Mesendoderm (in vitro differentiated cells): ENCODE data around the gene MPDU1.

Experiments
- DNase-seq: peaks from one replicate; pipeline ENCODE4 v3.0.0; 2013
- H2AK5ac ChIP-seq: 2 replicates; pipeline ENCODE4 v1.6.1; 2013; ENCODE audit warnings: low read length, inconsistent platforms
- H2BK120ac ChIP-seq: 2 replicates; pipeline ENCODE4 v1.6.1; 2013; ENCODE audit warnings: low read depth, mild to moderate bottlenecking, low read length, moderate library complexity, mixed read lengths
- H2BK15ac ChIP-seq: replicated peaks from 2 replicates; pipeline ENCODE4 v1.6.1; 2013; ENCODE audit warnings: low read depth, mild to moderate bottlenecking, moderate library complexity
- H2BK5ac ChIP-seq: 2 replicates; pipeline ENCODE4 v1.6.1; 2013; ENCODE audit warnings: low read length, inconsistent platforms
- H3K18ac ChIP-seq: 2 replicates; pipeline ENCODE4 v1.6.1; 2013; ENCODE audit warnings: mild to moderate bottlenecking, low read length, mixed read lengths
- H3K23ac ChIP-seq: one replicate; pipeline ENCODE4 v1.6.1; 2013; ENCODE audit warnings: low read length
- H3K27ac ChIP-seq: 2 replicates; pipeline ENCODE4 v1.5.1; 2013; ENCODE audit warnings: low read depth, mild to moderate bottlenecking, inconsistent platforms, low read length, moderate library complexity
- H3K27me3 ChIP-seq: 2 replicates; pipeline ENCODE4 v1.6.1; 2013; ENCODE audit warnings: low read length, control low read depth, mild to moderate bottlenecking, inconsistent platforms; ENCODE audit not compliant: insufficient read depth, poor library complexity
- H3K36me3 ChIP-seq: 2 replicates; pipeline ENCODE4 v1.6.1; 2013; ENCODE audit warnings: low read length, inconsistent platforms; ENCODE audit not compliant: control insufficient read depth, insufficient read depth
- H3K4ac ChIP-seq: one replicate; pipeline ENCODE4 v1.6.1; 2013; ENCODE audit warnings: low read depth, mild to moderate bottlenecking, low read length, moderate library complexity
- H3K4me1 ChIP-seq: 2 replicates; pipeline ENCODE4 v1.6.1; 2013; ENCODE audit warnings: low read depth, low read length, inconsistent platforms; ENCODE audit not compliant: control insufficient read depth
- H3K4me2 ChIP-seq: 2 replicates; pipeline ENCODE4 v1.6.1; 2013; ENCODE audit warnings: low read length
- H3K4me3 ChIP-seq: 2 replicates; pipeline ENCODE4 v1.5.1; 2013; ENCODE audit warnings: mild to moderate bottlenecking, low read length
- H3K56ac ChIP-seq: one replicate; pipeline ENCODE4 v1.6.1; 2013; ENCODE audit warnings: low read length
- H3K79me1 ChIP-seq: 2 replicates; pipeline ENCODE4 v1.6.1; 2013; ENCODE audit warnings: low read length, inconsistent platforms
- H3K79me2 ChIP-seq: 2 replicates; pipeline ENCODE4 v1.6.1; 2013; ENCODE audit warnings: mild to moderate bottlenecking, low read length; ENCODE audit not compliant: control insufficient read depth, insufficient read depth
- H3K9ac ChIP-seq: 2 replicates; pipeline ENCODE4 v1.6.1; 2013; ENCODE audit warnings: low read length, inconsistent platforms
- H4K5ac ChIP-seq: one replicate; pipeline ENCODE4 v1.6.1; 2013; ENCODE audit warnings: low read length
- H4K8ac ChIP-seq: one replicate; pipeline ENCODE4 v1.6.1; 2013; ENCODE audit warnings: low read depth, mild to moderate bottlenecking, control low read depth, low read length, moderate library complexity
- WGBS: extraction: QIAGEN DNeasy Blood & Tissue Kit; methylation state at CpG from one replicate; pipeline ENCODE4 v1.1.7; 2013; ENCODE audit warnings: low lambda C conversion rate, missing lambda C conversion rate; ENCODE audit not compliant: insufficient coverage; ENCODE audit errors: extremely low coverage; 5-methylcytosine and 5-hydroxymethylcytosine counted together

MPDU1 gene

GRCh38 chr17:7558544-7559319 lies 24.9 kb upstream of the MPDU1 start, which contains the start of gene TNFSF13:
Gene TNFSF13 (plus strand): TSS chr17:7558750. CDS start chr17:7559040, 290 bp downstream.
- no peak within 1 kb of the TSS for H2AK5ac ChIP-seq
- H4K8ac ChIP-seq: no peak within 1 kb of the TSS
- H2BK120ac ChIP-seq: no peak within 1 kb of the TSS
- peaks cover 7% of the 10 kb centered on the region for H3K4me1 ChIP-seq
- H2BK15ac ChIP-seq: no peak within 1 kb of the TSS
- H3K36me3 ChIP-seq: no peaks in the 10 kb centered on the region
- H3K9ac ChIP-seq: peak within 1 kb of the TSS; percentile 25
- H3K79me2 ChIP-seq: peaks cover 14% of the 10 kb centered on the region
- H3K18ac ChIP-seq: no peak within 1 kb of the TSS
- no CpG with 5 or more reads among the region's 16 CpGs for WGBS
- peak within 1 kb of the TSS; percentile 73 for H3K56ac ChIP-seq
- H2BK5ac ChIP-seq: no peak within 1 kb of the TSS
- H3K4me3 ChIP-seq: no peak within 1 kb of the TSS
- no peak within 1 kb of the TSS for H3K4me2 ChIP-seq
- no peak for DNase-seq
- no peak within 1 kb of the TSS for H3K27ac ChIP-seq
- H3K27me3 ChIP-seq: no peaks in the 10 kb centered on the region
- H4K5ac ChIP-seq: no peak within 1 kb of the TSS
- no peak within 1 kb of the TSS for H3K23ac ChIP-seq
- H3K4ac ChIP-seq: no peak within 1 kb of the TSS
- H3K79me1 ChIP-seq: peaks cover 7% of the 10 kb centered on the region

GRCh38 chr17:7559320-7560171 lies 24.1 kb upstream of the MPDU1 start:
- Histone ChIP-seq H3K4ac (no peak overlapping the region), H2BK15ac (no peak overlapping the region), H2BK120ac (no peak overlapping the region), H3K4me2 (no peak overlapping the region), H3K4me1 (peaks cover 7% of the 10 kb centered on the region), H3K79me1 (peaks cover 14% of the 10 kb centered on the region), H3K23ac (no peak overlapping the region), H3K36me3 (peaks cover 3% of the 10 kb centered on the region), H3K27ac (no peak overlapping the region), H3K79me2 (peaks cover 20% of the 10 kb centered on the region), H2BK5ac (no peak overlapping the region), H3K56ac (peak overlapping the region; percentile 19), H3K9ac (peak overlapping the region; percentile 20), H2AK5ac (no peak overlapping the region), H4K5ac (no peak overlapping the region), H3K18ac (no peak overlapping the region), H3K27me3 (no peaks in the 10 kb centered on the region), H3K4me3 (no peak overlapping the region), H4K8ac (no peak overlapping the region)
- no CpG with 5 or more reads among the region's 18 CpGs for WGBS
- DNase-seq: no peak

- H3K9ac ChIP-seq: peak overlapping the region; percentile 75
- H4K5ac ChIP-seq: no peak overlapping the region
- H3K18ac ChIP-seq: peak overlapping the region; percentile 62
- H3K79me1 ChIP-seq: peaks cover 21% of the 10 kb centered on the region
- H2BK5ac ChIP-seq: peak overlapping the region; percentile 27
- no peak overlapping the region for H3K4me3 ChIP-seq
- H2AK5ac ChIP-seq: no peak overlapping the region
- H3K36me3 ChIP-seq: peaks cover 10% of the 10 kb centered on the region
- peak overlapping the region; percentile 81 for H3K4me2 ChIP-seq
- H2BK15ac ChIP-seq: no peak overlapping the region
- H3K4me1 ChIP-seq: peaks cover 7% of the 10 kb centered on the region
- H3K79me2 ChIP-seq: peaks cover 27% of the 10 kb centered on the region
- no peak overlapping the region for H2BK120ac ChIP-seq
- peak overlapping the region; percentile 29 for H3K27ac ChIP-seq
- no CpG with 5 or more reads among the region's 22 CpGs for WGBS
- no peaks in the 10 kb centered on the region for H3K27me3 ChIP-seq
- DNase-seq: peak; percentile 91
- peak overlapping the region; percentile 85 for H3K56ac ChIP-seq
- no peak overlapping the region for H3K23ac ChIP-seq
- no peak overlapping the region for H4K8ac ChIP-seq
- no peak overlapping the region for H3K4ac ChIP-seq
Observed at GRCh38 chr17:7560172-7561027, 23.3 kb upstream of the MPDU1 start.

- WGBS: no CpG with 5 or more reads among the region's 32 CpGs
- peak overlapping the region; percentile 81 for H3K27ac ChIP-seq
- no peak overlapping the region for H4K8ac ChIP-seq
- peak overlapping the region; percentile 94 for H3K9ac ChIP-seq
- no peak overlapping the region for H2BK15ac ChIP-seq
- H2BK5ac ChIP-seq: no peak overlapping the region
- H4K5ac ChIP-seq: no peak overlapping the region
- peaks cover 23% of the 10 kb centered on the region for H3K79me1 ChIP-seq
- peak; percentile 91 for DNase-seq
- H3K79me2 ChIP-seq: peaks cover 30% of the 10 kb centered on the region
- no peak overlapping the region for H3K18ac ChIP-seq
- H3K56ac ChIP-seq: peak overlapping the region; percentile 96
- peaks cover 7% of the 10 kb centered on the region for H3K4me1 ChIP-seq
- H3K4me2 ChIP-seq: peak overlapping the region; percentile 100
- peak overlapping the region; percentile 63 for H3K4me3 ChIP-seq
- H3K27me3 ChIP-seq: no peaks in the 10 kb centered on the region
- peaks cover 15% of the 10 kb centered on the region for H3K36me3 ChIP-seq
- peak overlapping the region; percentile 86 for H3K4ac ChIP-seq
- no peak overlapping the region for H2BK120ac ChIP-seq
- H2AK5ac ChIP-seq: no peak overlapping the region
- no peak overlapping the region for H3K23ac ChIP-seq
Observed at GRCh38 chr17:7561028-7561575, 22.6 kb upstream of the MPDU1 start.

GRCh38 chr17:7561589-7562207 lies 22.0 kb upstream of the MPDU1 start, which contains the start of gene SENP3:
Gene SENP3 (plus strand): TSS chr17:7561919. CDS start chr17:7563077, 1,158 bp downstream.
- peaks cover 30% of the 10 kb centered on the region for H3K79me2 ChIP-seq
- DNase-seq: peak; percentile 91
- H3K4me3 ChIP-seq: peak within 1 kb of the TSS; percentile 87
- peak within 1 kb of the TSS; percentile 16 for H4K8ac ChIP-seq
- H2BK15ac ChIP-seq: no peak within 1 kb of the TSS
- peak within 1 kb of the TSS; percentile 96 for H3K56ac ChIP-seq
- H3K36me3 ChIP-seq: peaks cover 15% of the 10 kb centered on the region
- H3K4me1 ChIP-seq: peaks cover 7% of the 10 kb centered on the region
- H3K18ac ChIP-seq: peak within 1 kb of the TSS; percentile 89
- peak within 1 kb of the TSS; percentile 80 for H3K23ac ChIP-seq
- WGBS: no CpG with 5 or more reads among the region's 82 CpGs
- peak within 1 kb of the TSS; percentile 90 for H2AK5ac ChIP-seq
- peaks cover 23% of the 10 kb centered on the region for H3K79me1 ChIP-seq
- no peak within 1 kb of the TSS for H2BK120ac ChIP-seq
- peak within 1 kb of the TSS; percentile 94 for H3K9ac ChIP-seq
- H2BK5ac ChIP-seq: peak within 1 kb of the TSS; percentile 27
- peak within 1 kb of the TSS; percentile 99 for H3K4ac ChIP-seq
- no peaks in the 10 kb centered on the region for H3K27me3 ChIP-seq
- H3K27ac ChIP-seq: peak within 1 kb of the TSS; percentile 81
- H4K5ac ChIP-seq: no peak within 1 kb of the TSS
- peak within 1 kb of the TSS; percentile 100 for H3K4me2 ChIP-seq
